CD4-positive, alpha-beta T cell treated with Interleukin-2 at 100 ng/mL for 4 hours (primary cell): ENCODE results near the gene ACTR5.
A peak's percentile ranks its signal among the peaks of the same experiment; 100 is the strongest.
"Not testable (repeated sequence)": the region's sequence is repeated elsewhere in the genome, so short reads cannot be mapped to it uniquely, and the experiment has no call there.

Experiments
- DNase-seq: peaks from one replicate; pipeline ENCODE4 v3.0.0-alpha.2; 2020; ENCODE audit warnings: low spot score

Gene ACTR5

DNA sequence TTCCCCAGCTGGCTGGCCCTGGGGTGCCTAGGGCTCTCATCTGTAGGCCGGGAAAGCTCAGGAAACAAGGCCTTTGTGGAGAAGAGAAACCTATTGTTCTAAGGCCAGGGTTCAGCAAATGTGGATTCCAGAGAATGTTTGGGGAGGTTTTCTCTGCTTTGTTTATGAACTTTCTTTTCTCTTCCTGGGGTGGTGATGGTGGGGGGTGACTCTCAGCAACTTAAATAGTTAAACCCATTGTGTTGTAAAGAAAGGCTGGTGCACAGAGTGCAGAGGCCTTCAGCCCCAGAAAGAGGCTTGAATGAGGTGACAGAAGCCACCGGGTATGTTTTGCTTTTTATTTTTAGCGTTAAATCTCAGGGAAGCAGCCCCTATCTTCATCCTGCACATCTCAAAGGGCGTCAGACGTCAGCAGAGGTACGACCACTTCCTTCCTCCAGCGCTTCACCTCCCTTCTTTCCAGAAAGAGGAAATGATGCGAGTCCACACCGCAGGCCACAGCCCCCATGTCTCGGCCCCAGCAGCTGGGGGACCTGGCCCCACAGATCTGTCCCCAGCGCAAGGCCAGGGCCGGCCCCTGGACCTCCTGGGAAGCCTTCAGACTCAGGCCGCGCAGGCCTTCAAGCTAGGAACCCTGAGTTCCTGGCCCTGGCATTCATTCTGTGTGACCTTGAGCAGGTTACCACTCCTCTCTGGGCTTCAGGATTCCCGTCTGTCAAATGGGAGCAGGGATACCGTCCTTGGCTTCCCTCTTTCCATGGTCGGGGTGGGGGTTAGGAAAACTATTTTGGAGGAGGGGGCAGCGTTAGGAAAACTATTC, 56.6 kb downstream of the ACTR5 start:
- DNase-seq: peak; percentile 75

DNA sequence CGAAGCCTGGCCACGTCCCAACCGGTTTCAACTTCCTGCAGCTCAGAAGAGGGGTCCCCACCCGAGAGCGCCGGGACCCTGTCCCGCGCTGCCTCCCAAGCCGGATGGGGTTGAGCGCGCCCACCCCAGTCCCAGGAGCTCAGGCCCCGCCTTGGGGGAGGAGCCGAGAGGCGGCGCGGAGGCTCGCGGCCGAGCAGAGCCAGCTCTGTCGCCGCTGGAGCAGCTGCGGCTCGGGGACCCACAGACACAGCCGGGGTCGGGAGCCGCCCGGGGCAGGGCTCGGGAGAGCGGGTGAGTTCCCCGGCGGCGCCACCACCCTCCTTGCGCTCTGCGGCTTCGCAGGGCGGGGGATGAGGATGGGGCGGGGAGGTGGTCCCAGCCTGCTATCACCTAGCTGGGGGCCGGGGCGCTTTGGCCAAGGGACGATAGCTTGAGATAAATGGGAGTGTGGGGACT, 57.3 kb downstream of the ACTR5 start, which contains the start of gene PPP1R16B:
Gene PPP1R16B, plus strand, starts transcription at position 196 of the 456 bp plus-strand sequence. CDS start 30,229 bp downstream, outside the sequence.
- DNase-seq: peak; percentile 70

DNA sequence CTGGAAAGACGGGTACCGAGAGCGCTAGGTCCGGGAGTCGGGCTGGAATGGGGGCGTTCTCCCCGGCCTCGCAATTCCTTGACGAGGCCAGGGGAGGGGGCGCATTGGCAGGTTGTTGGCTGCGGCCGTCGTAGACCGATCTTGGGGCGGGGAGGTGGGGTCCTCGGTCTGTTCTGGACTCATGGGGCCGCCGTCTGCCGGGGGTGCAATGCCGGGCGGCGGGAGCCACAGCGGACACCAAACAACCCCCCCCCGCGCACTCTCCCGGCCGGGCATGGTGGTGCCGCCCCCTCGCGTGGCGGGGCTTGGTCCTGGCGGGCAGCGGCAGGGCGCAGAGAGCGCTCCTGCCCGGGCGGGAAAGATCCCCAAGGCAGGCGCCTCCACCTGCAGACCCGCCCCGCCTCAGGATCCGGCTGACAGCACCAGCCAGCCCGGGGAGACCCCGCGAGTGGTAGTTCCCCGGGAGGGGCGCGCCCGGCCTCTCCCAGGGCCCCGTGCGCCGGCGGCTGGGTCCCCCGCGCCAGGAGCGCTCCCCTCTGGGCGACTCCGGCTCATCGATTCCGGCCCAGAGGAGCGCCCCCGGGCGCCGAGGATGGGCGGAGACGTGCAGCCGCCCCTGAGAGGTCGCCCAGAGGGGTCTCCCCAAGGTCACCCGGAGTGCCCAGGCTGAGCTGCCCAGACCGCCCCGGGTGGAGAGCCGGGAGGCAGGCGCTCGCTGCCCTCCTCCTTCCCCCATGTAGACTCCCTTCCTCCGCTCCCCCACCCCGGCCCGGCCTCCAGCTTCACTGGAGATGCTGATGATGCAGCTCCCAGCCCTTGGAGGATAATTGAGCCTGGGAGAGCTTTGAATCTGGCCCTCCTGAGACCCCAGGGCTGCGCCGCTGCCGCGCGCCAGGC, 57.9 kb downstream of the ACTR5 start:
- peak; percentile 31 for DNase-seq

DNA sequence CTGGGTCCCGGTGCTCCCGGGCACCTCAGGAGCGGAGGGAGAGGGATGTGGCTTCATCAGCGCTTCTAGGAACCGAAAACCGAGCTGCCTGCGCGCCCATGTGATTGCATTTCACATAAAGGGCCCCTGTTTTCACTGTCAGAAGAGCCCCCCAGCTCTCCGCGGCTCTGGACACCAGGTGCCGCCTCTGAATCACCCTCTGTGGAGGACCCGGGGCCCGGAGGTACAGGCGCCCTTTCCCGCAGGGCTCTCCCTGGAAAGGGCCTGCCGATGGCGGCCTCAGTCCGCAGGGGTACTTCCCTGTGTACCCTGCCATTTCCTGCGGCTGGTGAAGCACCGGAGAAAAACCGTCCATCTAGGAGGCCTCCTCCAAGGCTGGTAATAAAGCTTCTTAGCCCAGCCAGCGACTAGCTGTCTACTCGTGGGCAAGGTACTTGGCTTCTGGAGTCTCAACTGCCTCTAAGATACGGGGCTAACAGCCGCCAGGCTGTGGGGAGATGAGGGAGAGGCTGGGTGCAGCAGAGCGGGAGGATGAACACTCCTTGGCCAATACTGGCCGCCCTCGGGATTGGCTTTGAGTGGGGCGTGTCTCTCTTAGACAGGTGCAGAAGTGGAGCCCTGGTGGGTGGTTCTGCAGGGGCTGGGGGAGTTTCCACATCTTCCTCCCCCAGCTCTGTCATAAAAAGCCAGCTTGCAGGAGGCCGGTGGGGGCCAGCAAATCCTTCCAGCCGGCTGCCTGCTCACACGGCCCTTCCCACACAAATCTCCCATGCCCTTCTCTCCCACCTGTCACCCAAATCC, 58.8 kb downstream of the ACTR5 start:
- DNase-seq: peak; percentile 33

DNA sequence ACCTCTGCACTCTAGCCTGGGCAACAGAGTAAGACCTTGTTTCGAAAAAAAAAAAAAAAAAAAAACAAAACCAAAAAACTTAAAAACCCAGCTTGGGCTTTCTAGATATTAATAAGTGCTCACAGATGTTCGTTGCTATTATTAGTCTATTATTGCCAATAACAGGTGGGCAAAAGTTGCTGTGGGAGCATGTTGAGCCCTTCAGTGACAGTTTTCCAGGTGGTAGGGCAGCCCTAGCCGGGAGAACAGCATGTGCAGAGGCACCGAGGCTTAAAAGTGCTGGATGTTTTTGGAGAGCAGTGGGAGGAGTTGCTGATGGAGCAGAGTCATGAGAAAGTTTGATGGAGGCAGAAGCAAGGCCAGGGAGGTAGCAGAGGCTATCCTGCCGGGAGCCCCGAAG, 61.7 kb downstream of the ACTR5 start:
- DNase-seq: no peak

DNA sequence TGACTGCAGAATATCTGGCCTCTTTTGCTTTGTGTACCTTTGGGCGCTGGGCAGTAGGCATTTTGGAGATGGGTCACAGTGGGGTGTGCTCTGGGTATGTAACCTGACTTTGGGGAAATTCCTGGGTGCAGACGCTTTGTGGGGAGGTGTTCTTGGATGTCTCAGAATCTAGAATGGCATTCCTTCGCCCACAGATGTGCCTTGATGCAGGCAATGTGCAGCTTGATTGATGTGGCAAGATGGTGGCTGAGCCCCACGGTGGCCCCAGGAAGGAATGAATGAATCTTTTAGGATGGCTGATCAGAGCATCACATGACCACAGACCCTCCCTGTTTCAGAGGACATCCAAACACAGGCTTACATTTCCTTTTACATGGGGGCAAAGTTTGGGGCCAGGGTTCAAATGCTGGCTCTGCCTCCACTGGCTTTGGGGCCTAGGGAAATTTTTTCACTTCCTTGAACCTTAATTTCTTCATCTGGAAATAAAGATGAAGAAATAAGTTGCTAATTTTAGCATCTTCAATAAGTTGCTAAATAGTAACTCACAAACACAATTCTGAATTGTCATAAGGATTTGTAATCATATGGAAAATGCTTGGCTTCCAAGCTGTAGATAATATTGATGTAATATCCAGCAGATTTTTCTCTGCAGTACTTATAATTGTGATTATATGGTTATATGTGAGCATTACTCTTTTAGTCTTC, 62.8 kb downstream of the ACTR5 start:
- no peak for DNase-seq

DNA sequence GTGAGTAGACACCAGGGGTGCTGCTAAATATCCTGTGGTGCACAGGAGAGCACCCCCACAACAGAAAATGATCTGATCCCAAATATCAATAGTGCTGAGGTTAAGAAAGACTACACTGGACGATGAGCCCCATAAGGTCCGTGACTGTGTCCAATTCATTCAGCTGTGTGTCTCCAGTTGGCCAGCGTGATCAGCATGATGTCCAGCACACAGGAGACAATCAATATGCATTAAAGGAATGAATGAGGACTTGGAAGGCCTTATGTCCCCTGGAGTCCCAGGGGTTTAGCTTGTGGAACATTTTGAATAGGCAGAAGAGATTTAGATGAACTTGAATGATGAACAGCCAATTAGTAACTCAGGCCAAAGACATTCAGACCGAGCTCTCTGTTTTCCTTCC, 63.5 kb downstream of the ACTR5 start:
- DNase-seq: no peak

DNA sequence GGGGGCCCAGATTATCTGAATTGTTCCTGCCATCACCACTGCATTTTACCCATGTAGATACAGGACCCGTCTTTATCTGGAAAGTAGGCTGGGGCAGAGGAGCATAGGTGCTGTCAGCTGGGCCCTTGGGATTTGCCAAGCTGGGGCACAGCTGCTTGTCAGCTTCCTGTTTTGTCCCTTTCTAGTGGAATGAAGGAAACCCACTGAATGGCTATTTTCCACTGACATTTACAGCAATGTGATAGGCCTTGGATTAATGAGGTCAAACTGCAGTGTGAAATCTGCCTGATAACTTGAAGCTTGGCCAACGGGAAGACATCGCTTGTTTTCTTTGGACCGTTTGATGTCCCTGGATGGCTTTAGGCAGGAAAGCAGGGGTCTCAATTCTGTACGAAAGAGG, 63.9 kb downstream of the ACTR5 start:
- DNase-seq: no peak

DNA sequence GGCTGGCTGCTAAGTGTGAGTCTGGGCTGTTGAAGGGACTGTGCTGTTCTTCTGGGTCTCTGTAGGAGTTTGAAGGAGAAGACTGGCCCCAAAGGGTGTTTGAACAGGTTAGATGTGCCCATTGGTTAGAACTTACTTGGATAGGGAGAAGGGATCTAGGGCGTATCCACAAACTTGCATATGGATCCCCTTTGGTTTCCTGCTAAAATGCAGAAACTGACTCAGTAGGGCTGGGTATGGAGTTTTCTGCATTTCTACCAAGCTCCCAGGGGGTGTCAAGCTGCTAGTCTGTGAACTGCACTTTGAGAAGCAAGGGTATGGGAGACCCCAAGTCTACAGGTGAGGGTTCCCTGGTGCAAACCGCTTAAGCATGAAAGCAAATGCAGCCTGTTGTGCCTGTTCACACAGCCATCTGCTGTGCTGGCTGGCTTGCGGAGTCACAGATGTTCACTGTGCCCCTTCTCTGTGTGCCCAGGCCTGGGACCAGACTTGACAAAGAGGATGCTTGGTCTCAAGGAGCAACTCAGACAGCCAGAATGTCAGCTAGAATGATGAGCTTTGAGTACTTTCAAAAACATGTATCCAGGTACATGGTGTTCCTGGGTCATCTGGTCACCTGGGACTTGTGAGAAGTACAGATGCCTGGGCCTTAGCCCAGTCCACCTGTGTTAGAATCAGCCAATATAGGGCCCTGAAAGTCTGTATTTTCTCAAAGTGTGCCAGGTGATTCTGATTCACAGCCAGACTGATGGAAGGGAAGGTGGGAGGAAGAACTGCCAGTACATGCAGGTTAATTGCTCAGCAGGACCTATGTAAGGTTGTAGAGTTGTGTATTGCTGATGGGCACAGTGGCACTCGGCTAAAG, 64.7 kb downstream of the ACTR5 start:
- DNase-seq: no peak

DNA sequence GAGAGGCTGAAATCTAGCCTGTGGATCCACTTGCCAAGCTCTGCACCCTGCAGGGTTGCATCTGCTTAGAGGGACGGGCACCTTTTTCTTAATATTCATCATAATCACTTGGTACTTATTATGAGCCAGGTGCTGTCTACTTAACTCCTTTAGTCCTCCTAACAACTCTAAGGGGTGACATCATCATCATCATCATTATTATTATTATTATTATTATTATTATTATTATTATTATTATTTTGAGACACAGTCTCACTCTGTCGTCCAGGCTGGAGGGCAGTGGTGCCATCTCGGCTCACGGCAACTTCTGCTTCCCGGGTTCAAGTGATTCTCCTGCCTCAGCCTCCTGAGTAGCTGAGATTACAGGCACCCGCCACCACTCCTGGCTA, 65.3 kb downstream of the ACTR5 start:
- not testable (repeated sequence) for DNase-seq

DNA sequence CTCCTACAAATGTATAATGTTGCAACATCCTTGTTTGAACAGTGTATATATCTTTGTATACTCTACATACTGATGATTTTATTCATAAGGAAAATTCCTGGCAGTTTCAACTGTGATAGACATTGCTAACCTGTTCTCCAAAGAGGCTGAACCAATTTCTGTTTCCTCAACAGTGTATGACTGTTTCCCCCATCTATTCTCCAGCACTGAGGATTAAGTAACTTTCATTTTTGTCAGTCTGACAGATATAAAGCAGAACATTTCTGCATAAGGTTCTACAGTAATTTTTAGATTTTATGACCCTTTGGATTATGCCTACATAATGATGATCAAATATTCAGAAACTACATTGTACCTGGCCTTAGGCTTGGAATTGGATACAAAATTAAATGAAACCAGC, 67.2 kb downstream of the ACTR5 start:
- no peak for DNase-seq

DNA sequence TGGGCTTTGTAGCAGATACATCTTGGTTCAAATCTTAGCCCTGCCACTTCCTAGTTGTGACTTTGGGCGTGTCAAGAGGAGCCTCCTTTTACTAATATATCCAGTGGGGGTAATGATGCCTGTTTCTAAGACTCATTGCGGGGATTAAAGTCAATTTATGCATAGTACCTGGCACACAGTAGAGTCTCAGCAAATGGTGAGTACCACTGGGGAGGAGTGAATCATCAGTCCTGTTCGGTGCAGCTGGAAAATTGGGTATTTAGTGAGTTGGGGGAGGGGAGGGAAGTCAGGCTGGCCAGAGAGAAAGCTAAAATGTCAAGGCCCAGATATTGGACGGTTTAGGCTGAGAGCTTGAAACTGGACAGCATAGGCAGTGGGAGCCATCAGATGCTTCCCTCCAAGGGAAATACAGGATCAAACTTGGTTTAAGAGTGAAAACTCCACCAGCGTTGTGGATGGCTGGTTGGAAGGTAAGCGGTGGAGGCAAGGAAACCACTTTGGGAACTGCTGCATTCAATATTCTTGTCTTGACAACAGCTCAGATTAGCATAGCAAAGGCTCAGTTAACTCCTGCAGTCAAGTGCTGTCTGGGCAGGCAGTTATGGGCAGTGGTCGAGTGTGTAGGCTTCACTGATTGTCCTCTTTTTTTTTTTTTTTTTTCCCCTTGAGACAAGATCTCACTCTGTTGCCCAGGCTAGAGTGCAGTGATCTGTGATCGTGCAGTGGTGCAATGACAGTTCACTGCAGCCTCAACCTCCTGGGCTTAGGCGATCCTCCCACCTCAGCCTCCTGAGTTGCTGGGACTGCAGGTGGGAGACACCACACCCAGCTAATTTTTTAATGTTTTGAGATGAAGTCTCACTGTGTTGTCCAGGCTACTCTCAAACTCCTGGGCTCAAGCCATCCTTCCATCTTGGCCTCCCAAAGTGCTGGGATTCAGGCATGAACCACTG, 70.1 kb downstream of the ACTR5 start:
- DNase-seq: no peak
